Stomach smooth muscle (tissue), 2 donors: ENCODE results near the gene GEMIN5.

Source experiments
- H3K27ac ChIP-seq: one replicate; pipeline ENCODE4 v1.7.0; 2013; ENCODE audit warnings: mild to moderate bottlenecking, low read length, inconsistent platforms
- H3K27me3 ChIP-seq, 2 donors: one replicate each; pipeline ENCODE4 v1.7.0; 2013; ENCODE audit warnings: low read length in 2 of 2; ENCODE audit not compliant: insufficient read depth in 2 of 2, control insufficient read depth in 1 of 2
- H3K36me3 ChIP-seq, 2 donors: one replicate each; pipeline ENCODE4 v1.7.0; 2013; ENCODE audit warnings: low read length in 2 of 2; ENCODE audit not compliant: control insufficient read depth in 2 of 2, insufficient read depth in 2 of 2
- H3K4me1 ChIP-seq: one replicate; pipeline ENCODE4 v1.7.0; 2013; ENCODE audit warnings: low read length; ENCODE audit not compliant: control insufficient read depth, insufficient read depth
- H3K4me3 ChIP-seq, 2 donors: one replicate each; pipeline ENCODE4 v1.7.0; 2013; ENCODE audit warnings: low read length in 2 of 2
- H3K9ac ChIP-seq, 2 donors: one replicate each; pipeline ENCODE4 v1.7.0; 2013; ENCODE audit warnings: low read length in 2 of 2, mild to moderate bottlenecking in 1 of 2
- H3K9me3 ChIP-seq, 2 donors: one replicate each; pipeline ENCODE4 v1.7.0; 2013; ENCODE audit warnings: low read length in 2 of 2; ENCODE audit not compliant: control insufficient read depth in 2 of 2
- donor health status: healthy.
- donor health status: Pancreatic carcinoma.

GEMIN5 gene

DNA sequence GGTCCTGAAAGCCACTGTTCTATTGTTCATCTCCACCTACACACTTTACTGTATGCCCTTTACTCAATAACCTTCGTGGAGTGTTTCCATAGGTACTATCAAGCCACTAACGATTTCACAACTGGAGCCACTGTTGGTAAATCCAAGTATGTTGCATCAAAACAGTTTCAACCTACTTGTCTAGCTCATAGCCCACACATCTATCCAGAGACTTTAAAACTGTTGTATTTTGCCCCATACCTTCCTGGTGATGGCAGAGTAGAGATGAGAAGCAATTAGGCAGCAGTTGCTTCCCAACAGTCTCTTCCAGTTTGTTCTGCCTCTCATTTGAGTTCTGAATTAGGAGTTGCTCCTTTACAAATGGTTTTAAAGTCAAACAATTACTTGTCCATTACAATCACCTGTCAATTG, 88.2 kb downstream of the GEMIN5 start:
- H3K36me3 ChIP-seq, result peaks cover 3% of the 10 kb centered on the region in 2 donors
- peak overlapping the region; percentile 80 to 88 for H3K9ac ChIP-seq
- peak overlapping the region; percentile 87 for H3K27ac ChIP-seq
- H3K4me3 ChIP-seq, result peak overlapping the region; percentile 98
- H3K4me1 ChIP-seq, result peaks cover 15% of the 10 kb centered on the region
- H3K9me3 ChIP-seq, result no peaks in the 10 kb centered on the region
- no peaks in the 10 kb centered on the region for H3K27me3 ChIP-seq

DNA sequence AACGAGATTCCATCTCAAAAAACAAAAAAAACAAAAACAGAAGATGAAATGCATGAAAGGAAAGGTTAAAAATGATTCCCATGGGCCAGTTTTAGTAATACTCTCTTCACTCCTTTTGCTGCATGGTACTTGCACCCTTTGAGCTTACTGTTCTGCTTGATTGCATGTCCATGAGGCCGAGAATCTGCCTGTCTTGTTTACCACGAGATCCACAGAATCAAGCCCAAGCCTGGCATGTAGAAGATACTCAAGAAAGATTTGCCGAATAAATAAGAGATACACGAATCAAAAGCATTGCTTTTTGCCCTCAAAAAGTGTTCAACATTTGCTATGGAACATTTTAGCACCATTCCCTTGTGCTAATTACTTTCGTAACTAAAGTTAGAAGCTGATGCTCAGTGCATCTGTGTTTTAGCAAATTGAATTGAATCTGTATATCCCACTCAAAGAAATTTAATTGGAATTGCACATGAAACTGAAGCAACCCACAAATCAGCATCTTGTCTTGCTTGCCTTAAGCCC, 88.7 kb downstream of the GEMIN5 start:
- Histone ChIP-seq H3K9ac (peak overlapping the region; percentile 80 to 88), H3K27ac (peak overlapping the region; percentile 87), H3K9me3 (no peaks in the 10 kb centered on the region), H3K27me3 (no peaks in the 10 kb centered on the region), H3K4me3 (peak overlapping the region; percentile 98), H3K4me1 (peaks cover 17% of the 10 kb centered on the region), H3K36me3 (peaks cover 3% of the 10 kb centered on the region in 2 donors)

GRCh38 chr5:154844809-154845208, 93.2 kb downstream of the GEMIN5 start:
- peaks cover 17% of the 10 kb centered on the region for H3K4me1 ChIP-seq
- no peak overlapping the region for H3K27ac ChIP-seq
- H3K27me3 ChIP-seq, result no peaks in the 10 kb centered on the region
- no peaks in the 10 kb centered on the region for H3K9me3 ChIP-seq
- peaks cover 3% of the 10 kb centered on the region in 2 donors for H3K36me3 ChIP-seq
- no peak overlapping the region for H3K4me3 ChIP-seq
- no peak overlapping the region for H3K9ac ChIP-seq

- no peak overlapping the region for H3K9ac ChIP-seq
- H3K27ac ChIP-seq, result peak overlapping the region; percentile 25
- H3K4me1 ChIP-seq, result peaks cover 7% of the 10 kb centered on the region
- no peak overlapping the region for H3K4me3 ChIP-seq
- H3K27me3 ChIP-seq, result no peaks in the 10 kb centered on the region
- no peaks in the 10 kb centered on the region for H3K9me3 ChIP-seq
- peaks cover 0 to 3% of the 10 kb centered on the region in 2 donors for H3K36me3 ChIP-seq
These were observed 95.1 kb downstream of the GEMIN5 start for GRCh38 chr5:154842689-154843530.

- H3K4me3 ChIP-seq, result no peak overlapping the region
- H3K27ac ChIP-seq, result no peak overlapping the region
- peaks cover 10% of the 10 kb centered on the region for H3K4me1 ChIP-seq
- H3K27me3 ChIP-seq, result no peaks in the 10 kb centered on the region
- H3K9me3 ChIP-seq, result no peaks in the 10 kb centered on the region
- no peak overlapping the region for H3K9ac ChIP-seq
- H3K36me3 ChIP-seq, result peaks cover 3 to 10% of the 10 kb centered on the region in 2 donors
These were observed 96.7 kb downstream of the GEMIN5 start for GRCh38 chr5:154841273-154841661.

DNA sequence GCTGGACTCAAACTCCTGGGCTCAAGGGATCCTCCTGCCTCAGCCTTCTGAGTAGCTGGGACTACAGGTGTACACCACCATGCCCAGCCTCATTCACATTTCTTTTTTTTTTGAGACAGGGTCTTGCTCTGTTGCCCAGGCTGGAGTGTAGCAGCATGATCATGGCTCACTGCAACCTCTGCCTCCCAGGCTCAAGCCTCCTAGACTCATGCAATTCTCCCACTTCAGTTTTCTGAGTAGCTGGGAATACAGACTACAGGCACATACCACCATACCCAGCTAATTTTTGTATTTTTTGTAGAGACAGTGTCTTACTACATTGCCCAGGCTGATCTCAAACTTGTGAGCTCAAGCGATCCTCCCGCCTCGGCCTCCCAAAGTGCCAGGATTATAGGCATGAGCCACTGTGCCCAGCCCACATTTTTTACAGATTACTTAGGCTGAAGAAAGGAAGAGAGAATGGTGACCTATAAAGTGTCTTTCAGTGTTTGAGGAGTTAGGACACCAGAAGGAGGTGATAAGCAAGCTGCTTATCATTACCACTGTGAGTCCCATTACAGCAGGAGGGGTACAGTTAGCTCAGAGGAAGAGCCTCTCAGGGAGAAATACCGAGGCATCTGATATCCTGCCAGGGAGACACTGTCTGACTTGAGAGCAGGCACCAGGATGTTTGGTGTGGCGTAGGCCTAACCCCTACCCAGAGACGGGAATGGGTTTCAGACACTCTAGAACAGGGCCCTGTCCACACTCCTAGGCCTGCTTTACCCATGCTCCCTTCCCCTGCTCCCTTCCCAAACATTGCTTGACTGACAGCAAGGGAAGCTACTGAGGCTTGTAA, 97.4 kb downstream of the GEMIN5 start:
- Histone ChIP-seq H3K27ac (no peak overlapping the region), H3K36me3 (peaks cover 3 to 10% of the 10 kb centered on the region in 2 donors), H3K4me3 (no peak overlapping the region), H3K9me3 (no peaks in the 10 kb centered on the region), H3K27me3 (no peaks in the 10 kb centered on the region), H3K4me1 (peaks cover 13% of the 10 kb centered on the region), H3K9ac (no peak overlapping the region)
